ENCODE data around the gene SCYGR8.

DNA sequence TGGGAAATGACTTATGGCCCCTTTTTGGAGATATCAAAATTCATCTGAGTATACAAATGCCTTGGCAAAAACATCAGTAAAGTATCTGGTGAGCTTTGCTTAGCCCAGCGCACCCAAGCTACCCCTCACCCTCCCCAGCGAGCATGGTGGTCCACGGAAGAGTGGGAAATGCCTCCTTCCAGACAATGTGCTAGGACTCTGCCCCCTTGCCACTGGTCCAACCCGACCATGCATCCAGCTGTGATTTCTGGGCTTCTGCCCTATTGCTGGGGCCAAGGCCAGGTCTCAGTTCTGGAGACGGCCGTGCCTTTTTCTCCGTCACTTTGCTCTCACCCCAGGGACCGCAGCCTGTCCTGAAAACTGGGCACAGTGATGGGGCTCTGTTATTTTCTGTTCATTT, 36.1 kb downstream of the SCYGR8 start:
- TF ChIP-seq, protein P1, sequence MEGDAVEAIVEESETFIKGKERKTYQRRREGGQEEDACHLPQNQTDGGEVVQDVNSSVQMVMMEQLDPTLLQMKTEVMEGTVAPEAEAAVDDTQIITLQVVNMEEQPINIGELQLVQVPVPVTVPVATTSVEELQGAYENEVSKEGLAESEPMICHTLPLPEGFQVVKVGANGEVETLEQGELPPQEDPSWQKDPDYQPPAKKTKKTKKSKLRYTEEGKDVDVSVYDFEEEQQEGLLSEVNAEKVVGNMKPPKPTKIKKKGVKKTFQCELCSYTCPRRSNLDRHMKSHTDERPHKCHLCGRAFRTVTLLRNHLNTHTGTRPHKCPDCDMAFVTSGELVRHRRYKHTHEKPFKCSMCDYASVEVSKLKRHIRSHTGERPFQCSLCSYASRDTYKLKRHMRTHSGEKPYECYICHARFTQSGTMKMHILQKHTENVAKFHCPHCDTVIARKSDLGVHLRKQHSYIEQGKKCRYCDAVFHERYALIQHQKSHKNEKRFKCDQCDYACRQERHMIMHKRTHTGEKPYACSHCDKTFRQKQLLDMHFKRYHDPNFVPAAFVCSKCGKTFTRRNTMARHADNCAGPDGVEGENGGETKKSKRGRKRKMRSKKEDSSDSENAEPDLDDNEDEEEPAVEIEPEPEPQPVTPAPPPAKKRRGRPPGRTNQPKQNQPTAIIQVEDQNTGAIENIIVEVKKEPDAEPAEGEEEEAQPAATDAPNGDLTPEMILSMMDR (conservative IDR thresholded peaks at IDR 0.05): no peak
- TF ChIP-seq ZFX (IDR thresholded peaks at IDR 0.05): no peak
